Right lobe of liver (tissue), 6 donors: ENCODE results near the gene ZNG1A. TPM values are rescaled to one million over a fixed set of nuclear protein-coding genes. Genes with fewer than 3 reads are reported as not detected.
A peak's percentile ranks its signal among the peaks of the same experiment; 100 is the strongest.
"Not testable (repeated sequence)": the region's sequence is repeated elsewhere in the genome, so short reads cannot be mapped to it uniquely, and the experiment has no call there.

ENCODE experiments used
- ATAC-seq, 4 donors: fragments of 200-7000 bp; cut with Tn5 transposase; one replicate each; pipeline ENCODE4 v1.9.1; 2020; ENCODE audit warnings: mild to moderate bottlenecking in 4 of 4, moderate library complexity in 4 of 4
- DNase-seq, 3 donors: peaks; one replicate each; pipeline ENCODE4 v3.0.0-alpha.2; 2020
- H3K27ac ChIP-seq, 3 donors: fragments of 200-600 bp; one replicate each; pipeline ENCODE4 v1.8.0; 2022
- H3K27me3 ChIP-seq, 2 donors: fragments of 200-600 bp; one replicate each; pipeline ENCODE4 v1.8.0; 2022
- H3K36me3 ChIP-seq, 4 donors: fragments of 200-600 bp; sonication (generic) in 1 of 4; one replicate each; pipeline versions ENCODE4 v1.5.1 to v1.8.0; 2017 to 2022; ENCODE audit warnings: control low read depth in 1 of 4
- H3K4me1 ChIP-seq, 4 donors: fragments of 200-600 bp; sonication (generic) in 1 of 4; one replicate each; pipeline versions ENCODE4 v1.5.1 to v1.8.0; 2017 to 2022; ENCODE audit warnings: control low read depth in 1 of 4
- H3K4me3 ChIP-seq, 3 donors: fragments of 200-600 bp; one replicate each; pipeline ENCODE4 v1.8.0; 2022
- H3K9me3 ChIP-seq, 4 donors: fragments of 200-600 bp; sonication (generic) in 1 of 4; one replicate each; pipeline versions ENCODE4 v1.5.1 to v1.8.0; 2017 to 2022; ENCODE audit warnings: control low read depth in 1 of 4
- CTCF ChIP-seq, 4 donors: fragments of 200-600 bp in 3 of 4; fragments of 450-650 bp in 1 of 4; IDR thresholded peaks; one replicate each; pipeline versions ENCODE4 v1.5.1 to v1.8.0; 2016 to 2022; ENCODE audit warnings: antibody characterized with exemption in 4 of 4, mild to moderate bottlenecking in 2 of 4
- POLR2A ChIP-seq: fragments of 450-650 bp; IDR thresholded peaks from one replicate; pipeline ENCODE4 v1.6.1; 2017; ENCODE audit warnings: antibody characterized with exemption, mild to moderate bottlenecking
- WGBS: methylation state at CpG from one replicate; pipeline ENCODE4 v1.1.6; 2018; ENCODE audit warnings: low coverage, low lambda C conversion rate; ENCODE audit not compliant: insufficient coverage; ENCODE audit errors: missing lambda C conversion rate; 5-methylcytosine and 5-hydroxymethylcytosine counted together
- intact Hi-C, 2 donors: fragments of 100-400 bp; cut with DNase I; formaldehyde crosslinking; loops; one replicate each; pipeline versions ENCODE4 v1.11.2 to v1.14.1; 2022
- total RNA-seq, 6 experiments: library from RNA; depleted of rRNA in 2 of 6; stranded (reverse); fragments of >200 nt in 2 of 6; fragmentation: NEBNext Ultra II Directional in 3 of 6; extraction: Animal tissue kit (Norgen Biotek cat#: 25700) in 3 of 6; gene quantifications; one replicate each; pipeline versions ENCODE4 v1.1.0 to v1.2.4, GENCODE V29; 2016 to 2023
- donor health status: DM: no; HTN: yes; CAD: no.
- donor health status: DM: no; HTN: no; CAD: no.
- donor health status: DM: no; HTN: no; CAD: no.
- donor health status: DM: no; HTN: yes; CAD: no.
- donor health status: DM: no; HTN: yes; CAD: no.

ZNG1A gene
- total RNA-seq, 6 experiments from 2014 or later = 7.8 to 22.9 (median 13.5) TPM

GRCh38 chr9:215631-216155 is 36.8 kb upstream of the ZNG1A start:
- no peaks in the 10 kb centered on the region for H3K36me3 ChIP-seq
- peaks cover 0 to 15% of the 10 kb centered on the region in 2 donors for H3K27me3 ChIP-seq
- no peak for DNase-seq

GRCh38 chr9:214648-215493 is 36.0 kb upstream of the ZNG1A start, which contains the start of gene DOCK8:
TSS of gene DOCK8 (plus strand) at chr9:214865. CDS start at chr9:214977, 112 bp downstream.
- TF ChIP-seq POLR2A (peak; percentile 76), CTCF (IDR thresholded peaks at IDR 0.05) (peak; percentile 19 to 44 (median 30))
- 0% methylated on average over 7 of the region's 103 CpGs for WGBS
- intact Hi-C loops = no loop called here

More at GRCh38 chr9:215631-216155, 36.8 kb upstream of the ZNG1A start:
- Histone ChIP-seq H3K27ac (peak overlapping the region; percentile 46 to 86 (median 66)), H3K4me3 (peak overlapping the region; percentile 39 to 51 (median 50)), H3K9me3 (no peaks in the 10 kb centered on the region), H3K4me1 (peaks cover 0 to 20% (median 0%) of the 10 kb centered on the region in 4 donors)
- no peak for ATAC-seq
- WGBS = 16% methylated on average over 6 of the region's 6 CpGs
- TF ChIP-seq CTCF (IDR thresholded peaks at IDR 0.05) = no peak
- no peak for TF ChIP-seq POLR2A
- intact Hi-C loops = no loop called here

GRCh38 chr9:214351-214647 is 35.4 kb upstream of the ZNG1A start:
- intact Hi-C loops = no loop called here
- ATAC-seq (no peak), DNase-seq (no peak)
- Histone ChIP-seq H3K4me3 (peak overlapping the region; percentile 39 to 51 (median 50)), H3K36me3 (no peaks in the 10 kb centered on the region), H3K4me1 (peaks cover 0 to 20% (median 0%) of the 10 kb centered on the region in 4 donors), H3K27ac (peak overlapping the region; percentile 44 to 86 (median 66)), H3K9me3 (no peaks in the 10 kb centered on the region), H3K27me3 (peaks cover 0 to 15% of the 10 kb centered on the region in 2 donors)
- TF ChIP-seq POLR2A = no peak
- no peak for TF ChIP-seq CTCF (IDR thresholded peaks at IDR 0.05)
- 4% methylated on average over 10 of the region's 14 CpGs for WGBS

More at GRCh38 chr9:214648-215493, 36.0 kb upstream of the ZNG1A start, which contains the start of gene DOCK8:
- Histone ChIP-seq H3K36me3 (no peaks in the 10 kb centered on the region), H3K9me3 (no peaks in the 10 kb centered on the region), H3K4me3 (peak within 1 kb of the TSS; percentile 39 to 51 (median 50)), H3K4me1 (peaks cover 0 to 20% (median 0%) of the 10 kb centered on the region in 4 donors), H3K27me3 (peaks cover 0 to 15% of the 10 kb centered on the region in 2 donors), H3K27ac (peak within 1 kb of the TSS; percentile 46 to 86 (median 66))
- peak; percentile 76 to 84 (median 80) for DNase-seq
- ATAC-seq = peak; percentile 68 to 87 (median 82)

- intact Hi-C loops, ATAC-seq, H3K36me3 ChIP-seq, H3K9me3 ChIP-seq, DNase-seq: not testable (repeated sequence)
- Histone ChIP-seq H3K4me1 (peaks cover 0 to 20% (median 0%) of the 10 kb centered on the region in 4 donors), H3K27ac (peak overlapping the region in 2 of 3 donors; percentile 24 to 66), H3K4me3 (peak overlapping the region in 2 of 3 donors; percentile 50 to 51), H3K27me3 (peaks cover 0 to 15% of the 10 kb centered on the region in 2 donors)
- 84% methylated on average over 9 of the region's 24 CpGs for WGBS
These were observed 35.0 kb upstream of the ZNG1A start for GRCh38 chr9:213901-214300.

- no CpG with 5 or more reads among the region's 3 CpGs for WGBS
- H3K4me1 ChIP-seq = peaks cover 0 to 10% (median 0%) of the 10 kb centered on the region in 4 donors
- H3K27me3 ChIP-seq = peaks cover 0 to 15% of the 10 kb centered on the region in 2 donors
- intact Hi-C loops = no loop called here
- H3K36me3 ChIP-seq = no peaks in the 10 kb centered on the region
- no peaks in the 10 kb centered on the region for H3K9me3 ChIP-seq
- DNase-seq = no peak
- ATAC-seq = peak in 2 of 4 donors; percentile 5 to 13
- peak overlapping the region in 2 of 3 donors; percentile 45 for H3K27ac ChIP-seq
- TF ChIP-seq CTCF (IDR thresholded peaks at IDR 0.05) = no peak
- no peak for TF ChIP-seq POLR2A
- H3K4me3 ChIP-seq = no peak overlapping the region
These were observed 33.4 kb upstream of the ZNG1A start for GRCh38 chr9:212297-212696.
